Endothelial cell of umbilical vein (primary cell): Measurements from ENCODE around the gene SMC3. TPM values are rescaled to one million over a fixed set of nuclear protein-coding genes. Genes with fewer than 3 reads are reported as not detected.

Experiments used
- BruUV-seq: library from RNA; stranded (reverse); fragments of 400-500 nt; replicated peaks from 2 replicates; lab custom pipeline; 2021; lab: Mats Ljungman, UMichigan
- CTCF ChIA-PET: fragments of 300-600, 350-600 bp; sonication (Branson Sonifier 250); formaldehyde crosslinking; loops from one replicate; lab custom pipeline; 2021; ENCODE audit warnings: antibody characterized with exemption, inconsistent platforms; lab: Charles Lee
- POLR2A ChIA-PET: fragments of 300-600, 350-600 bp; sonication (Branson Sonifier 250); formaldehyde crosslinking; loops from one replicate; lab custom pipeline; 2021; ENCODE audit warnings: antibody characterized with exemption, inconsistent platforms; lab: Charles Lee
- DNase-seq: peaks from one replicate; pipeline ENCODE4 v3.0.0-alpha.2; 2011; ENCODE audit warnings: low read depth, low spot score
- FAIRE-seq: peaks from 2 replicates; lab custom pipeline; 2011; peaks lifted over from hg19 to GRCh38; lab: Jason Lieb, UNC
- H2AFZ ChIP-seq: 2 replicates; pipeline ENCODE4 v1.6.0; 2012; ENCODE audit warnings: low read depth, low read length, control low read depth, inconsistent platforms
- H3K27ac ChIP-seq: 2 replicates; pipeline ENCODE4 v1.5.1; 2011; ENCODE audit warnings: low read depth, mild to moderate bottlenecking, control low read depth, low read length, moderate library complexity; ENCODE audit not compliant: insufficient read depth
- H3K27me3 ChIP-seq, 2 experiments: 2 replicates each; pipeline versions ENCODE4 v1.6.0 to v1.6.1; 2011; ENCODE audit warnings: low read length in 2 of 2, mixed read lengths in 1 of 2; ENCODE audit not compliant: control insufficient read depth in 2 of 2, insufficient read depth in 2 of 2
- H3K36me3 ChIP-seq, 2 experiments: 2 replicates in 1 of 2; 3 replicates in 1 of 2; pipeline ENCODE4 v1.5.1; 2011; ENCODE audit warnings: low read length in 2 of 2, mild to moderate bottlenecking in 1 of 2, moderate library complexity in 1 of 2; ENCODE audit not compliant: control insufficient read depth in 2 of 2, insufficient read depth in 2 of 2; ENCODE audit errors: extremely low read depth in 1 of 2
- H3K4me1 ChIP-seq: 3 replicates; pipeline ENCODE4 v1.5.1; 2011; ENCODE audit warnings: mild to moderate bottlenecking, low read length; ENCODE audit not compliant: control insufficient read depth, insufficient read depth; ENCODE audit errors: extremely low read depth
- H3K4me2 ChIP-seq: 2 replicates; pipeline ENCODE4 v1.6.1; 2011; ENCODE audit warnings: low read length, control low read depth, mixed read lengths; ENCODE audit not compliant: insufficient read depth
- H3K4me3 ChIP-seq, 3 experiments: fragments of 200-600 bp in 1 of 3; sonication (generic), shearing (Covaris generic) in 1 of 3; replicated peaks in 1 of 3; 2 replicates each; pipeline ENCODE4 v1.5.1; 2011 to 2016; ENCODE audit warnings: control low read depth in 3 of 3, low read length in 3 of 3, mild to moderate bottlenecking in 2 of 3, inconsistent platforms in 1 of 3, low read depth in 1 of 3, moderate library complexity in 1 of 3; ENCODE audit not compliant: insufficient read depth in 1 of 3
- H3K79me2 ChIP-seq: 2 replicates; pipeline ENCODE4 v1.6.0; 2012; ENCODE audit warnings: low read length, inconsistent platforms; ENCODE audit not compliant: control insufficient read depth, insufficient read depth
- H3K9ac ChIP-seq: replicated peaks from 2 replicates; pipeline ENCODE3; 2011; ENCODE audit warnings: low read length, control low read depth; ENCODE audit not compliant: insufficient read depth; ENCODE audit errors: extremely low read depth
- H3K9me1 ChIP-seq: replicated peaks from 3 replicates; pipeline ENCODE4 v1.6.0; 2011; ENCODE audit warnings: mild to moderate bottlenecking, low read length; ENCODE audit not compliant: control insufficient read depth, insufficient read depth; ENCODE audit errors: extremely low read depth
- H3K9me3 ChIP-seq: replicated peaks from 2 replicates; pipeline ENCODE4 v1.5.1; 2012; ENCODE audit warnings: low read length, inconsistent platforms; ENCODE audit not compliant: control insufficient read depth, insufficient read depth
- H4K20me1 ChIP-seq: replicated peaks from 2 replicates; pipeline ENCODE3; 2011; ENCODE audit warnings: mild to moderate bottlenecking, low read length; ENCODE audit not compliant: control insufficient read depth, insufficient read depth; ENCODE audit errors: extremely low read depth
- CTCF ChIP-seq, 2 donors: IDR thresholded peaks; 1 replicate in 1 of 2; 2 replicates in 1 of 2; pipeline ENCODE4 v1.5.1; 2011; ENCODE audit warnings: low read length in 2 of 2, mild to moderate bottlenecking in 2 of 2, moderate library complexity in 2 of 2, control low read depth in 1 of 2, inconsistent platforms in 1 of 2, low read depth in 1 of 2; ENCODE audit not compliant: insufficient read depth in 1 of 2; ENCODE audit errors: extremely low read depth in 1 of 2
- EZH2 ChIP-seq: IDR thresholded peaks from 2 replicates; pipeline ENCODE4 v1.6.1; 2012; ENCODE audit warnings: borderline replicate concordance, low read depth, mild to moderate bottlenecking, moderate library complexity, low read length, inconsistent platforms; ENCODE audit not compliant: severe bottlenecking
- FOS ChIP-seq: IDR thresholded peaks from 2 replicates; pipeline ENCODE4 v1.6.1; 2011; ENCODE audit warnings: mild to moderate bottlenecking, low read length, moderate library complexity, borderline replicate concordance; ENCODE audit not compliant: insufficient read depth
- GATA2 ChIP-seq: IDR thresholded peaks from 2 replicates; pipeline ENCODE4 v1.7.0; 2011; ENCODE audit warnings: low read depth, mild to moderate bottlenecking, moderate library complexity, mixed read lengths, low read length; ENCODE audit not compliant: insufficient read length, insufficient read depth
- JUN ChIP-seq: IDR thresholded peaks from 2 replicates; pipeline ENCODE4 v1.6.1; 2011; ENCODE audit warnings: borderline replicate concordance, low read depth; ENCODE audit not compliant: insufficient read length, insufficient read depth
- MAX ChIP-seq: IDR thresholded peaks from 2 replicates; pipeline ENCODE4 v1.6.1; 2011; ENCODE audit not compliant: insufficient read depth, insufficient read length
- POLR2A ChIP-seq: IDR thresholded peaks from 2 replicates; pipeline ENCODE4 v1.6.1; 2012; ENCODE audit warnings: low read depth, mild to moderate bottlenecking, control low read depth, low read length
- POLR2AphosphoS5 ChIP-seq: IDR thresholded peaks from 2 replicates; pipeline ENCODE4 v1.6.1; 2012; ENCODE audit warnings: low read depth, mild to moderate bottlenecking, control low read depth, low read length, moderate library complexity; ENCODE audit not compliant: insufficient read depth
- dilution Hi-C: fragments of 300-500 bp; cut with MboI; formaldehyde crosslinking; loops from one replicate; pipeline ENCODE4 v1.15.0; 2019; ENCODE audit warnings: low sequenced_read_pairs; ENCODE audit not compliant: extremely low pct_ligation_motif_present
- intact Hi-C: fragments of 100-400 bp; cut with micrococcal nuclease; formaldehyde crosslinking; loops from one replicate; pipeline ENCODE4 v1.10.0; 2022
- polyA plus RNA-seq, 4 experiments: library from polyadenylated mRNA; depleted of rRNA in 3 of 4; stranded (reverse) in 3 of 4; unstranded in 1 of 4; fragments of >200 nt; gene quantifications; 2 replicates each; pipeline versions ENCODE4 v1.2.1 to v1.2.3, GENCODE V29; 2011 to 2012; ENCODE audit warnings: missing spikeins in 1 of 4
- total RNA-seq: library from RNA; stranded (reverse); gene quantifications from 2 replicates; pipeline ENCODE4 v1.2.3, GENCODE V29; 2021

Gene SMC3
- total and polyA plus RNA-seq, 2 donors (not counting 3 experiments of a cell fraction or from before 2014, with no cell fraction given), result 5.5 to 44.2 TPM

GRCh38 chr10:110527731-110528171, 39.7 kb upstream of the SMC3 start:
- H2AFZ ChIP-seq, result peak overlapping the region; percentile 14
- H3K27me3 ChIP-seq, result no peaks in the 10 kb centered on the region
- peak overlapping the region; percentile 39 for H3K4me2 ChIP-seq
- FAIRE-seq, result peak; percentile 91
- H3K79me2 ChIP-seq, result no peaks in the 10 kb centered on the region
- ChIA-PET CTCF (interaction anchor here (0.8 to 1.0 kb wide), 2 partner anchors 16 to 174 kb away, joined by 3 to 4 read pairs; no protein-coding TSS in a partner anchor), POLR2A (interaction anchor here (1.6 kb wide), 1 partner anchor 16 kb away, joined by 3 read pairs; no protein-coding TSS in a partner anchor)
- no peak for TF ChIP-seq MAX
- peak; percentile 32 for TF ChIP-seq FOS
- H3K27ac ChIP-seq, result peak overlapping the region; percentile 90
- intact Hi-C loops (loop anchor here (1.0 kb wide), 3 partner anchors 18 to 26 kb away; no protein-coding TSS in a partner anchor), dilution Hi-C loops (no loop called here)
- no peaks in the 10 kb centered on the region for H3K9me3 ChIP-seq
- H3K9ac ChIP-seq, result peak overlapping the region; percentile 45
- peaks cover 52% of the 10 kb centered on the region for H3K4me1 ChIP-seq
- no peaks in the 10 kb centered on the region for H3K9me1 ChIP-seq
- H3K36me3 ChIP-seq, result no peaks in the 10 kb centered on the region
- no peaks in the 10 kb centered on the region for H4K20me1 ChIP-seq
- peak; percentile 82 for DNase-seq
- H3K4me3 ChIP-seq, result no peak overlapping the region
- no TSS peak for BruUV-seq

GRCh38 chr10:110528224-110528996, 39.1 kb upstream of the SMC3 start:
- no peak overlapping the region for H3K4me3 ChIP-seq
- H3K9me3 ChIP-seq, result no peaks in the 10 kb centered on the region
- H3K36me3 ChIP-seq, result no peaks in the 10 kb centered on the region
- peak overlapping the region; percentile 90 for H3K27ac ChIP-seq
- no peak for DNase-seq
- FAIRE-seq, result no peak
- BruUV-seq, result TSS peak; percentile 39
- TF ChIP-seq JUN (no peak), CTCF (IDR thresholded peaks at IDR 0.05; ENCODE audit: extremely low read depth in 1 of 2, insufficient read depth in 1 of 2, low read depth in 1 of 2, low read length in 2 of 2) (no peak), EZH2 (no peak), POLR2A (no peak), POLR2AphosphoS5 (no peak), FOS (no peak), MAX (no peak), GATA2 (no peak)
- peak overlapping the region; percentile 39 for H3K4me2 ChIP-seq
- intact Hi-C loops (loop anchor here (1.0 kb wide), 1 partner anchor 27 kb away; no protein-coding TSS in a partner anchor), dilution Hi-C loops (no loop called here)
- POLR2A ChIA-PET, result interaction anchor here (1.6 kb wide), 1 partner anchor 17 kb away, joined by 3 read pairs; no protein-coding TSS in a partner anchor
- H2AFZ ChIP-seq, result peak overlapping the region; percentile 14
- H3K4me1 ChIP-seq, result peaks cover 55% of the 10 kb centered on the region
- H3K79me2 ChIP-seq, result no peaks in the 10 kb centered on the region
- no peaks in the 10 kb centered on the region for H3K9me1 ChIP-seq
- no peaks in the 10 kb centered on the region for H3K27me3 ChIP-seq
- no peaks in the 10 kb centered on the region for H4K20me1 ChIP-seq
- CTCF ChIA-PET, result interaction anchor here (0.8 to 1.8 kb wide), 6 partner anchors 16 to 218 kb away, joined by 3 to 9 read pairs (median 5); no protein-coding TSS in a partner anchor
- H3K9ac ChIP-seq, result peak overlapping the region; percentile 45
